SW480 (cell line): ENCODE data around the gene GPT2.

Experiments used
- DNase-seq: peaks from one replicate; pipeline ENCODE4 v3.0.0-alpha.2; 2016; ENCODE audit warnings: low spot score

Gene GPT2

DNA sequence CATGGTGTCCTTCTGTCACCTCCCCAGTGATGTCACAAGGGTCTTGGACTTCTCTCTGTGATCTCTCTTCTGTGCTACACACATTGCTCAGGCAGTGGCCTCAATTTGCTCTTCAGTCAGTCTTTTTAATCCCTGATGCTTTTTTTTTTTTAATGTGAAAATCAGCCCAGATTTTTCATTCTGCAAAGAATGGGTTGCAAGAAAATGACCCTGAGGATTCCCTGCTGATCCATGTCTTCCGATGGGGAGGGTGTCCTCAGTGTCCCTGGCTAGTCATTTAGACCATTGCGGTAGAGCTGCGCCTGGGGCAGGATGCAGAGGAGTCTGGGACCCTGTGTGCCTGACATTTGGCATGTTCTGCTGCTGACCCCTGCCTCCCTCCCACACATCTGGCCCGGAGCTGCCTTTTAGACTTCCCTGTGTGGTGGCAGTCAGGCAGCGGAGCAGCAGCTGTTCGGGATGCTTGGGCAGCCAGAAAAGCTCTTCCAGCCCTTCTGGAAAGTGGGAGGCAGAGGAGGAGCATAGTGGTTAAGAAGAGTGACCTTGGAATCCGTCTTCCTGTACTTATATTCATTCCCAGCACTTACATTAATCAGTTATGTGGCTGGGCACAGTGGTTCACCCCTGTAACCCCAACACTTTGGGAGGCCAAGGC is 12.3 kb downstream of the GPT2 start:
- DNase-seq = no peak

DNA sequence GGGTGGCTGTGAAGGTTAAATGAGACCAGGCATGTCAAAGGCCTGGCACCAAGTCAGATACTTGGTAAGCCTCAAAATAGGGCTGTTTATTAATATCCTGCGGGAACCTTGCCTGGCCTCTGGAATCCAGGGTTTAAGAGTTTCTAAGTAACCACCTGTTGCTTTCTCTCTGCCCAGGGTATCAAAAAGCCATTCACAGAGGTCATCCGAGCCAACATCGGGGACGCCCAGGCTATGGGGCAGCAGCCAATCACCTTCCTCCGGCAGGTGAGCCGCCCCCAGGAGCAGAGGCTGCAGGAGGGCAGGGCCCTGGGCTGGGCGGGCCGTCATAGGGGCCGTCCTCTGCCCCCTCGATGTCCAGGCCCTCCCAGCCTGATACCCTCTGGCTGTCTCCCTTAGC is 13.3 kb downstream of the GPT2 start:
- DNase-seq = no peak

DNA sequence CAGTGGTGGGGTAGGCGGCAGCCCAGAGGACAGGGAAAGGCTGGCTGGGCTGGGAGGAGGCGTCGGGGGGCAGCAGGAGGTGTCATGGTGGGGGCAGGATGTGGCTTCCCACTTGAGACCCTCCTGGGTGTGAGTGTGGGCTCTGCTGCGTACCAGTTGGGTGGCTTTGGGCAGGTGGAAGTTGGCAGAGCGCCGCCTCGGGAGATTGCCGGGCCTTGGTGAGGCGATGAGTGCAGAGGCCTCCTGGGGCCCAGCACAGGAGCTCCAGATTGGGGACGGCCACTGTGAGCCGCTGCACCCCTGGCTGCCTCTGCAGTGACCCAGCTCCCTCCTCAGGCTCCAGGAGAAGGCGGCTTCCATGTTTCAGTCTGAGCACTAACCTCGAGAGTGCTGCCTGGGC is 13.8 kb downstream of the GPT2 start:
- DNase-seq = no peak

DNA sequence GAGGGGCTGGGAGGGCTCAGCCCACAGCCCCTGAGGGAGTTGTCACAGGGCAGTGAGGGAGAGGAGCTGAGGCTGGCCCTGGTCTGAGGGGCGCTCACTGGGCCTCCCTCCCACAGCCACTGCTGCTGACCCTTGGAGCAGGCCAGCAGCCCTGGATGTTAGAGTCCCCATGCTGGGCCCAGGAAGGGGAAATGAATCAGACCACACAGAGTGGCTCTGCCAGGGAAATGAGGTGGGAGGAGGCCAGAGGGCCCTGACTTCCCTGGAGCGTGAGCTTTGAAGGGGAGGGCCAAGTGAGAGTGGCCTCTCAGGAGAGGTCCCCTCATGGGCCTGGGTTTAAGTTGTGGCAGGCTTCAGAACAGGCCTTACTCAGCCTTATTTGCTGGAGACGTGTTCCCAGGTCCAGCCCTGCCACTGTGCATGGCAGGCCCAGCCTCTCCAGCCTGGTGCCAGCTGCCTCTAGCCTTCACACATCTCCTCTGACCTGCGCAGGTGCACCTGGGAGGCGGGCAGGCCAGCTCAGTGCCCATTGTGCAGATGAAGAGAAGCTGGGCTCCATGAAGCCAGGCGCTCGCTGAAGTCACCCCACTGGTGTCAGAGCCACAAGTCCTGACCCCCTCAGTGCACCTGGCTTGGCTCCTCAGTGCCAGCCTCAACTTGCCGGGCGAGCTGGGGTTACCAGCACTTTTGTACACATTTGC is 15.4 kb downstream of the GPT2 start:
- no peak for DNase-seq

DNA sequence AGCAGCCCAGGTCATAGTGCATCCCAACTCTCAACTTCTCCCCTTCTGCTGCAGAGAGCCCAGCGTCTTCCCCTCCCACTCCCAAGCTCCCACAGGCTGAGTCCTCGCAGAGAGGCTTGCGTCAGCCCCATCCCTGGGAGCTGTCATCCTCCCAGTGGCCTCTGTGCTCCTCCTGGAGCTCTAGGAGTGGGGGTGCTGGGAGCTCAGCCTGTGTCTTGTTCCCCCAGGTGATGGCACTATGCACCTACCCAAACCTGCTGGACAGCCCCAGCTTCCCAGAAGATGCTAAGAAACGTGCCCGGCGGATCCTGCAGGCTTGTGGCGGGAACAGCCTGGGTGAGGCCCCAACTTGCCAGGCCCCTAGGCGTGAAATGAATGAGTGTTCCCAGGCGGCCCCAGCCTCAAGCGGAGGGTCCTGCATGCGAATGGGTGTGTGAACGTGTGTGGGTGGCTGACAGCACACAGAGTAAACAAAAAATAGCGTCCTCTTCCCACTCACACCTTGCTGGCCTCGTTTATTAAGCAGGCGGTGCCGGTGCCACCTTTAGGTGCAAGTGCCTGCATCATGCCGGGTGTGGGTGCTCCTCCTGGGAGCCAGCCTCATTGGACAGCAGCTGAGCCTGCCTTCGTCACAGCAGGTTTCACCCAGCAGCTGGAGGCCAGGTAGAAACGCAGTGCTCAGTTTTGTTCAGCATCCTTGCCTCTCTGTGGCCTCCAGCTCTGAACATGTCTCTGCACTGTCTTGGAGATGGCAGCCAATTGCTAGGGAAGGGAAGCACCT is 16.5 kb downstream of the GPT2 start:
- DNase-seq = no peak

DNA sequence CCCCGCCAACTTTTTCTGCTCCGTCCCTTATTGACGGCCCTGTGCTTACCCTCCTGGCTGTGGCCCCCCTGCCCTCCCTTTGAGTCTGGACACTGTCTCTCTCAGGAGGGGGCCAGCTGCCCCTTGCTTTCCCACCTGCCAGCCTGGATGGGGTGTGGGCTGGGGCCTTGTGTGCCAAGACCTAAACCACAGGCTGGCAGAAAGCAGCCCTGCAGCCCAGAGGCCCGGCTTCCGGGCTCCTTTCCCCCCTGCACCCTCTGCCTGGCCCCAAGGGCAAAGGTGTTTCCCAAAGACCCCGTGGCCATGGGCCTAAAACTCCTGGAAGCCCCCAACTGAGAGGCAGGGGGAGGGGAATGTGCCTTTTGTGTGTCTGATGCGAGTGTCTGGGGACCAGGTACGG is 17.5 kb downstream of the GPT2 start:
- DNase-seq = no peak

DNA sequence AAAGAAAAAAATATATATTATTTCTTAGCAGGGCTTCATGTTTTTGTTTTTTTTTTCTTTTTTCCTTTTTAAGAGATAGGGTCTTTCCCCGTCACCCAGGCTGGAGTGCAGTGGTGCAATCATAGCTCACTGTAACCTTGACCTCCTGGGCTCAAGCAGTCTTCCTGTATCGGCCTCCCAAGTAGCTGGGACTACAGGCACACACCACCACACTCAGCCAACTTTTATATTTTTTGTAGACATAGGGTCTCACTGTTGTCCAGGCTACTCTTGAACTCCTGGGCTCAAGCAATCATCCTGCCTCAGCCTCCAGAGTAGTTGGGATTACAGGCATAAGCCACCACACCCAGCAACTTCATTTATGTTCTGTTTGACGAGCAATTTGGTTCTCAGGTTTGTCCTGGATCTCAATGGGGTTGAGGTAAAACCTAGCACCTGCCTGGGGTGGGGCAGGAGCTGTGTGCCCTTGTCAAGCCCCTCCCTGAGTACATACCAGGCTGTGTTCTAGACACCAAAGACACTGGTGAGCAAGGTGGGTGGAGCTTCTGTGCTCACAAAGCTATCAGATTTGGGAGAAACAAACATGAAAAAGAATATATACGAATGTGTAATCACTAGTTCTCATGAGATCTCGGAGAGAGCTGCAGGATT is 19.2 kb downstream of the GPT2 start:
- no peak for DNase-seq

DNA sequence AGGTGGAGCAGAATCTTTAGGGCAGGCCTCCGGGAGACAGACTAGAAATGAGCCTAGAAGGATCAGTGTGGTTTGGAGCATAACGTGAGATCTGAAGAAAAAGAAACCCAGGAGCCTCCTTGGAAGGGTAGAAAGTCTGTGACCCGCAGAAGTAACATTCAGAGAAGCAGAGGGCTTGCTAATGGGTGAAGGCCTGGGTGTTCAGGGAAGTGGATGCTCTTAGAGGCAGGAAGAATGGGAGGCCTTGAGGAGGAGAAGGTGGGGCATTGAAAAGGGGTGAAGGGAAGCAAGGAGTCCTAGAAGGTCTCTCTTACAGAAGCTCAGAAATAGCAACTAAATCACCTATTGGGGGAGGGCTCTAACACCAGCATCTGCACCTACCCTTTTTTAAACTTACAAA is 20.3 kb downstream of the GPT2 start:
- DNase-seq = no peak

DNA sequence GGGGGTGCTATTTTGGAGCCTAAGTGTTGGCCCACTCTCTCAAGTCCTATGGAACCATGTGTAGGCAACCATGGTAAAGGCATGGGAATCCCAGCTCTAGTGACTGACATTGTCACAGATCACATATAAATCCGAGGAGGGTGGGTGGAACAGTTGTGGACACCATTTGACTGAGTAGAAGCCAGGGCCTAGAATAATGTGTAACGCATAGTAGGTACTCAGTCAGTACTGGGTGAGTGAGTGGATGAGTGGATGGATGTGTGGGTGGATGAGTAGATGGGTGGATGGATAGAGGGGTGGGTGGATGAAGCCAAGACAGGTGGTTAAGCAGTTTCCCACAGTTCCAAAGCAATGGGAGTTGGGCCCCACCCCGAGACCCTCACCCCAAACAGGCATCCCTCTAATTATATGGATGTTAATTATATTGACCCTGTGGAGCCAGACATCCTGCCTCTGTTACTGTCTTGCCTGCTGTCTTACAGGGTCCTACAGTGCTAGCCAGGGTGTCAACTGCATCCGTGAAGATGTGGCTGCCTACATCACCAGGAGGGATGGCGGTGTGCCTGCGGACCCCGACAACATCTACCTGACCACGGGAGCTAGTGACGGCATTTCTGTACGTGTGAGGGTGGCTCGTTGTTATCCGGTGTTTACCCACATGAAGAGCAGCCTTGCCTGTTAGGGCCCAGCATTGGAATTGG is 22.3 kb downstream of the GPT2 start:
- DNase-seq = no peak

DNA sequence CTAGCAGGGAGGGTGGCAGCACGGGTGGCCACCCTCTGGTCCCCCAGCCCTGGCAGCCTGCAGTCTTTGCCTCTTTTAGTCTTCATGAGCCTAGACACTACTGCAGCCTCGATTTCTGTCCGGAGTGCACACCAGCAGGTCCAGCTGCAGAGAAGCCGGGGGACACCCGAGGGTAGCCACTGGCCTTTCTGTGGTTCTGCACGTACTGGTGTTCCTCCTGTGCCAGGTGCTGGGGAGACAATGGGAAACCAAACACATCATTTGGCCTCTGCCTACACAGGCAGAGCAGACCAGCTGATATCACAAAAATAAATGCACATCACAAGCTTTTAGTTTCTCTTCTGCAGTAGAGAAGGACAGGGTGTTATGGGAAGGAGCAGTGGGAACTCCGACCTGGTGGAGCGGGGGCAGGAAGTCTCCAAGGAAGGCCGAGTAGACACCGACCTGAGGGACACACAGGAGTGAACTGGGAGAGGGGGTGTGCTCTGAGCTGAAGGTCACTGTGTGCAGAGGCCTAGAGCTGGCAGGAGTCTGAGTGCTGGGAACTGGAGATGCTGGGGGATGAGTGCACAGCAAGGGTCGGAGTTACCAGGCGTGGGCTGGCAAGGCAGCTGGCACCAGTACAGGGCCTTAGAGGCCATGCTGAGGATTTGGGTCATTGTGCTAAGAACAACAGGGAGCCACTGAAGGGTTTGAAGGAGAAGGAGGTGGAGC is 23.1 kb downstream of the GPT2 start:
- DNase-seq = no peak

DNA sequence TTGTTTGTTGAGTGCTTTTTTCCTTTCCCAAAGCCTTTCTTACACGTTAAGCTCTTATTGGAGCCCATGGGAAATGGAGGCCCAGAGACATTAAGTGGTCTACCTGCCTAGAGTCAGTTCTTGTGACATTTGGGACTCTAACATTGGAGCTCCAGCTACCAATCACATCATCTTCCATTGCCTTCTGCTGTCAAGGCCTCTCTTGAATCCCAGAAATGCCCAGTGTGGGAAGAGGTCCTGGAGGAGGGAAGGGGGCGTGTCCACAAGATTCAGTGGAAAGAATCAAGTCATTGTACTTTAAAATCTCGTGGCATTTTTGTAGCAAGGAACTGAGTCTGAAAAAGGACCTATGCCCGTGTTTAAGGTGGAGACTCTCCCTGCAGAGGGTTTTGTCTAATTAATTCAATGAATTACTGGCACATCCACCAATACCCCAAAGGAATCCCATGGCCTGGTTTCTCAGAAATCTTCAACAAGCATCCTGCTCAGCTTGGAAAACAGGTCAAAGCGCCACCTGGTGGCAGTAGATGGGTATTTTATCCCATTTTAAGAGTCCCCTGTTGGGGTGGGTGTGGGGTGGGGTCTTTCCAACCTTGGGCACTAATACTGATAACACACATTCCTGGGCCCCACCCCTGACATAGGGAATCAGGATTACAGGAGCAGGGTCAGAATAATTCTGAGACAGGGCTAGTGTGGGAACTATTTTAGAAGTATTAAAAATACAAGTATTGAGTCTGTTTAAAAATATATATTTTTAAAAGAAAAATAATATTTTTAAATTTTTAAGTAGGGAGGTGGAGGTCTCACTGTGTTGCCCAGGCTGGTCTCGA is 24.6 kb downstream of the GPT2 start:
- DNase-seq = peak; percentile 44

DNA sequence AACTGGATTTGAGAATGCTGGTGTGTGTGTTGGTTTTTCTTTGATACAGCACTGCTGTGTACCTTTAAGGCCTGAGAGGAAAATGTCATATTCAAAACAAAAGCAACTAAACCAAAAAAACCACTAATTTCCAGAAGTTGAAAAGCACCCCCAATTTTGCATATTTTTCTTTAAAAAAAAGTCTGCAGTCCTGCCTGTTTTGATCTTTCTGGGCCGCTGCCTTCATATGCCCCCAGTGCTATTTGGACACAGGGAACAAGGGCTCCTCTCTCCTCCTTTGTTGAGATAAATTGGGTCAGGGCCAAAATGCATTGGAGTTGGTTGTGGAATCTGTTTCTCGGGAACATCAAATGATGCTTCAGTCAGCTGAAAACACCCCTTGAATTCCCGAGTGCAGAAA is 26.9 kb downstream of the GPT2 start:
- DNase-seq = no peak

DNA sequence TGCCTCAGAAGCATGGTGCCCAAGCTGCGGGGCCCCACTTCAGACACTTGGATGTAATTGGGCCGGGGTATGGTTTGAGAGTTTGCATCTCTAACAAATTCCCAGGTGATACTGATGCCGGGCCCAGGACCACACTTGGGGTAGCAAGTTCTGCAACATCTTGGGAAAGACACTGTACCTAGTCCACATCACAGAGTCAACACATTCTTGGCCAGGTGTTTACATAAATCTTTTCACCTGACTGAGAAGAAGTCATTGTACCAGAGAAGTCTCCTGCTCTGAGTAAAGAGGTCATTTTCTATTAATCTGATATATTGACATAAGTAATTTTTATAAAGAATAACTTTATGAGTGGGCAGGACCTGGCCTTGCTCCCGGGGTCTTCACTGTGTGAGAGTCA is 27.5 kb downstream of the GPT2 start:
- no peak for DNase-seq

DNA sequence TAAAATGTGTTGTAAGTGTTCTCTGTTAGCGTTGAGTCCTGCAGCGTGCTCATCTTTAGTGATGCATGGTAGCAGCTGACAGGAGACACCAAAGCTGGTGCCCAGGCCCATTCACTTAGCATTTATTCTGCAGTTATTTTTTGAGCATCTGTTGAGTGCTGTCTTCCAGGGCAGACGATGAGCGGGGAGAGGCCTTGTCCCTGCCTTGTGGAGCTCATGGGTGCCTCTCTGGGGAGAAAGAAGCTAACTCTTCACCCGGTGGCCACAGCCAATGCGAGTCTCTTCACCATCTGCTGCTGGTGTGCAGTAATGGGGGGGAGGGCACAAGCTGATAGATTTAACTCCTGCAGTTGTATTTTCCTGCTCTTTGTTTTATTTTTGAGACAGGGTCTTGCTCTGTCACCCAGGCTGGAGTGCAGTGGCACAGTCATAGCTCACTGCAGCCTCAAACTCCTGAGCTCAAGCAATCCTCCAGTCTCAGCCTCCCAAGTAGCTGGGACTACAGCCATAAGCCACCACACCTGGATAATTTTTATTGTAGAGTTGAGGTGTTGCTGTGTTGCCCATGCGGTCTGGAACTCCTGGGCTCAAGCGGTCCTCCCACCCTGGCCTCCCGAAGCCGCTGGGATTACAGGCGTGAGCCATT is 30.5 kb downstream of the GPT2 start:
- DNase-seq = no peak

DNA sequence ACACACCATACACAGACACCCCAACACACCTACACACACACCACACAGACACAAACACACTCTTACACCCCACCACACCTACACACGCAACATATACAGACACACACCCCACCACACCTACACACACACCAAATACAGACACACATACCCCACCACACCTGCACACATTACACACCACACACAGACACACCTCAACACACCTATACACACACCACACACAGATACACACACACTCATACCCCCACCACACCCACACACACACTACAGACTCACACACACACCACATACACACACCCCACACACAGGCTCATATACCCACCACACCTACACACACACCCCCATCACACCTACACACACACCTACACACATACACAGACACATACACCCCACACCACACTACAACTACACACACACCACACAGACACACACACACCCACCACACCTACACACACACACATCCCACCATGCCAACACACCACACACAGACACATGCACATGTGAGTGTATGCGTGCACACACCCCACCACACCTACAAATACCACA is 31.4 kb downstream of the GPT2 start:
- DNase-seq = no peak

DNA sequence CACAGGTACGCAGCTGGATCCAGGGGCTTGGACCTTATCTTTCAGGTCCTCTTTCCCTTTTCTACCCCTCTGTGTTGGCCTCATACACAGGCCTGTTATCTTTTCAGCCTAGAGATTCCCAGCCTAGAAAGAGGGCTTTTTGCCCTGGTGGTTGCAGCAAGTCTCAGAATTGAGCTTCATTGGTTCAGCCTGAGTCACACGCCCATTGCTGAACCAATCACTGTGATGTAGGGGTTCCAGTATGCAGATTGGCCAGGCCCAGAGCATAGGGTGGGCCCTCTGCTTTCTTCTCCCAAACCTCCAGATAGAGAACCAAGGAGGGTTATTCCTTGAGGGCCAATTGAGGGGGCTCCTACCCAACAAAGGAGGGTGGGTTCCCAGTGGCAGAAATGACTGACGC is 32.8 kb downstream of the GPT2 start:
- no peak for DNase-seq

DNA sequence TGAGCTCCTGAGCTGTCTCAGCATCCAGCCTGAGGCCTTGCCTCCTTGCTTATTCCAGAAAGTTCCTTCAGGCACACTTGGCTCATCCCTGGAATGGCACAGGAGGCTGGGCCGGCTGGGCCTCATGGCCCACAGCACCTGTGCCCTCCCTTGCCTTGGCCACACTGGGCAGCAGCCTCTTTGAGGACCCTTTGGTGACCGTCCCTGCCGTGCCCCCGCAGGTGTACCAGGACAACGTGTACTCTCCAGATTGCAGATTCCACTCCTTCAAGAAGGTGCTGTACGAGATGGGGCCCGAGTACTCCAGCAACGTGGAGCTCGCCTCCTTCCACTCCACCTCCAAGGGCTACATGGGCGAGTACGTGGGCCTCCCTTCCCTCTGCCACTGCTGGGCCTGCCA is 34.2 kb downstream of the GPT2 start:
- no peak for DNase-seq

DNA sequence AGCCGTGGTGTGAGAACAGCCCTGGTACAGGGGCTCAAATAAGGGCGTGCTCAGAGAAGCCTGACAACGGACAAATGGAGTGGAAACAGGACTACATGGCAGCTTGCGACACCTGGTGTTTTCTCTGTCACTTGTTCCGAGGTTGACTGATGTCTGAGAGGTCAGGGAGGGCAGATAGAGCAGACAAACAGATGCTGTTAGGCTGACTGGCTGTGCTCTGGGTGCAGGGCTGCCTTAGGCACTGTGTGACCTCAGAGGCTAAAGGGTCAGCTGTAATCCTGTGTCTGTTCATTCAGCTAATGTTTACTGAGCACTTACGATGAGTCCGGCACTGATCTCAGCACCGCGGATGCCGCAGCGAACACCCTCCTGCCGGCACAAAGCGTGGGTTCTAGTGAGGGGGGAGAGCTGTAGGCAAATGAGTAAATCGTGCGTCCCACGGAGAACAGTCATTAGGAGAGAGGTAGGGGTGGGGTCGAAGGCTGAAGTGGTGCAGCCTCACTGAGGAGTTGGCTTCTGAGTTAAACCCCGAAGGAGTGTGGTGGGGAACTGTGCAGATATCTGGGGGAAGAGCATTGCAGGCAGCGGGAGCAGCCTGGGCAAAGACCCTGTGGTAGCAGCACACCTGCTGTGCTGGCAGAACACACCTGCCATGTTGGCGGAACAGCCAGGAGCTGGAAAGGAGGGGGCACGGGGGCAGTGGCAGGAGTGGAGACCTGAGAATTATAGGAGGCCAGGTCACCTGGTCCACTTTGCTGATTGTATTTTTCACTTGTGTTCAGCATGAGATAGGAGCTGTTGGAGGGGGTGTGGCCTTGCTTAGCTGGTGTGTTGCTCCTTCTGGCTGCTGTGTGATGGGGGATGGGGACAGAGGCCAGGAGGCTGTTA is 35.0 kb downstream of the GPT2 start:
- no peak for DNase-seq
